Esophagus muscularis mucosa (tissue), 2 donors: ENCODE data around the gene ZNF35.

Experiments
- EP300 ChIP-seq: sonication (generic); formaldehyde crosslinking; IDR thresholded peaks from one replicate; pipeline ENCODE4 v1.6.1; 2017; ENCODE audit warnings: antibody characterized with exemption
- POLR2A ChIP-seq: fragments of 450-650 bp; IDR thresholded peaks from one replicate; pipeline ENCODE4 v1.6.1; 2017; ENCODE audit warnings: antibody characterized with exemption, moderate library complexity, mild to moderate bottlenecking, low read depth

GRCh38 chr3:44643024-44643423, 5.5 kb upstream of the ZNF35 start:
- no peak for TF ChIP-seq EP300
- TF ChIP-seq POLR2A: no peak
